NCI-H69 (cell line): ENCODE measurements around the gene TMEM218.

ENCODE experiments used
- DNase-seq: peaks from one replicate; lab custom pipeline; 2025; lab: John Stamatoyannopoulos, UW

Gene TMEM218

DNA sequence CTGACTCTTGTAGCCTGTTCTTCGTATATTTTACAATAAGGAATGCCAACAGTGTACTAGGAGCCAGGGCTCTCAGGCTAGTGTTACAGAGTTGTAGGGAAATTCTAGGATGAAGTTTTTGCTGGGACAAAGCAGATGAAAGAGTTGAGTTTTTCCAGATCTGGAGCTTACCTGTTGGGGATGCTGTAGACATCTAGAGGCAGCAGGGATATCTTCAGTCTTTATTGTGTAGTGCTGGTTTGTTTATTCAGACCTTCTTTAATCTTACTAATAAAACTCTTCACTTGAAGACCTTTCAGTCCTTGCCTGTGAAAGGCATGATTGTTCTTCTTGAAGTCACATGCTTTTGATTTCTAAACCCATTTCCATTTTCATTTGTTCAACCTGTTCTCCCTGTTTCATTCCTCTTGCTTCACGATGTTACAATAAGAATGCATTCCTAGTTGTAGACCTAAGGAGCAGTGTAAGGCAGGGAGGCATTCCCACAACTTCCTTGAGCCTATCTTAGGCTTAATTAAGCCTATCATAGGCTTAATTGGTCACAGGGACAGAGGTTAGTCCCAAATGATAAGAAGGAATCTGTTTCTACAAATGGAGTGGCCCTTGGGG is 56.2 kb downstream of the TMEM218 start:
- DNase-seq = no peak

GRCh38 chr11:125053167-125053566 is 58.3 kb downstream of the TMEM218 start:
- no peak for DNase-seq

DNA sequence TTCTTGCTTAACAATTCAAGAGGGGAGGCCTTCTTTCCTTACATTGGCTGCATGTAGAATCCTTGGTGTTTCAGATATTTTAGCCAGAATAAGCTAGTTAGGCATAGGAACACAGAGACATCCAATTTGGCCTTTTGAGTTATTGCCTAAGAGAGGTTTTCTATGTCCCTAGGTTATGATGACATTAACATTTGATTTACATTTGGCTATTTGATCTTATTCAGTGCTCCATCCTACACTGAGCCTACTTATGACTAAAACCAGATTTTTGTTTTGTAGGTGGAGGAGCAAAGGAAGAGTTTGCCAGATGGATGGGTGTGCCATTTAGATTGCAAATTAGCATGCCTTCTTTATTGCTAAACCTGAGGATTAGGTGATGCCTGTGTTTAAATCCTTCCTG is 59.4 kb downstream of the TMEM218 start:
- DNase-seq = no peak

DNA sequence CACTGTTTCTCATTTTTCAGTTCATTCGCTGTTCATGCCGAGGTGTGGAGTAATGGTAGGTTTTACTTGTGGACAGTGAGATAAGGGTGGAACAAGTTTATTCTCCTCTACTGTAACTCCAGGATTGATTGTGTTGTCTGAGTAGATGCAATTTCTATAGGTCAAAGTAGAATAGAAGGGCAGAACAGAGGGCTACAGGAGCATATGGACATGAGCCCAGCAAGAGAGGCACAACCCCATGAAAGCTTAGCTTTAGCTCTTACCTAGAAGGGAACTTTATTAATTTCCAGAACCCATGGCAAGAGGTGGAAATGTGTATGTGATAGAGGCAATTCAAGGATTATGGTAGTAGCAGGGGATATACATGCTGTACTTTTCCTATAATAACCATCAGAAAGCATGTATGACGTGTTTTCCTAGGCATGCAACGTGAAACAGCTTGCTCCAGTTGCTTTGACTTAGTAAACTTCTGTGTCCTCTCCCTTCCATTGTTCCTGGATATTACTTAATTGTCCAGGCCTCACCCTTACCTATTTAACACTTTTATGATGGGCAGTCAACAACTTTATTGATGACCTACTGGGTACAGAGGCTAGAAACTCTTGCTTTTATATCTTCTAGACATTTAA is 62.1 kb downstream of the TMEM218 start:
- DNase-seq = no peak
